ENCODE results near the gene CCL17. TPM values are rescaled to one million over a fixed set of nuclear protein-coding genes. Genes with fewer than 3 reads are reported as not detected.

Gene CCL17
- total RNA-seq, 1 experiment from 2014 or later = not detected

DNA sequence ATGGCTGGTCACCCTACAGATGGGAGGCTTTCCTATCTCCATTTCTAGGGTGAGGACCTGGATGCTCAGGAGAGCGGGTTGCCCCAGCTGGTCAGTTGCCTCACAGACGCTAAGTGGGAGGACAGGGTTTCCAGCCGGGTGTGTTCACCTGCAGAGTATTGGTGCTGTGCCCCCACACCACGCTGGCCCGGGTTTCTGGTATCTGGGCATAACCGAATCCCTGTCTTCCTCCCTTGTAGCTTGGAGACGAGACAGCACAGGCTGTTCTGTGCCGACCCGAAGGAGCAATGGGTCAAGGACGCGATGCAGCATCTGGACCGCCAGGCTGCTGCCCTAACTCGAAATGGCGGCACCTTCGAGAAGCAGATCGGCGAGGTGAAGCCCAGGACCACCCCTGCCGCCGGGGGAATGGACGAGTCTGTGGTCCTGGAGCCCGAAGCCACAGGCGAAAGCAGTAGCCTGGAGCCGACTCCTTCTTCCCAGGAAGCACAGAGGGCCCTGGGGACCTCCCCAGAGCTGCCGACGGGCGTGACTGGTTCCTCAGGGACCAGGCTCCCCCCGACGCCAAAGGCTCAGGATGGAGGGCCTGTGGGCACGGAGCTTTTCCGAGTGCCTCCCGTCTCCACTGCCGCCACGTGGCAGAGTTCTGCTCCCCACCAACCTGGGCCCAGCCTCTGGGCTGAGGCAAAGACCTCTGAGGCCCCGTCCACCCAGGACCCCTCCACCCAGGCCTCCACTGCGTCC lies 22.6 kb upstream of the CCL17 start:
- H3K27ac ChIP-seq (ENCODE audit: low read length) = no peak overlapping the region
- in situ Hi-C loops (cut with HindIII; ENCODE audit: low pct_unique_long_range_greater_than_20kb, low sequenced_read_pairs) (no loop called here), intact Hi-C loops (cut with micrococcal nuclease; ENCODE audit: unreplicated experiment) (no loop called here)
- POLR2A ChIA-PET = no interaction called here
- ATAC-seq = no peak
- no peaks in the 10 kb centered on the region for H3K27me3 ChIP-seq (ENCODE audit: control insufficient read depth, insufficient read depth, low read length)
- H3K4me3 ChIP-seq (ENCODE audit: low read depth in 2 of 2, low read length in 2 of 2) = no peak overlapping the region
- H3K9me3 ChIP-seq (ENCODE audit: control insufficient read depth, insufficient read depth, low read depth, low read length) = no peaks in the 10 kb centered on the region
- no peak for DNase-seq (ENCODE audit: low read depth, low spot score)
- BruUV-seq (replicated peaks) = no TSS peak
- H3K36me3 ChIP-seq (ENCODE audit: control insufficient read depth, insufficient read depth, low read length) = no peaks in the 10 kb centered on the region
- CTCF ChIA-PET = no interaction called here
- TF ChIP-seq SIN3A (IDR thresholded peaks at IDR 0.05; ENCODE audit: borderline replicate concordance, insufficient read depth, low read depth, low read length) (no peak), POLR2AphosphoS5 (IDR thresholded peaks at IDR 0.05; ENCODE audit: low read depth, low read length) (no peak), TCF7L2 (IDR thresholded peaks at IDR 0.05; ENCODE audit: low read depth, low read length) (no peak)
- TF ChIP-seq, protein P1, sequence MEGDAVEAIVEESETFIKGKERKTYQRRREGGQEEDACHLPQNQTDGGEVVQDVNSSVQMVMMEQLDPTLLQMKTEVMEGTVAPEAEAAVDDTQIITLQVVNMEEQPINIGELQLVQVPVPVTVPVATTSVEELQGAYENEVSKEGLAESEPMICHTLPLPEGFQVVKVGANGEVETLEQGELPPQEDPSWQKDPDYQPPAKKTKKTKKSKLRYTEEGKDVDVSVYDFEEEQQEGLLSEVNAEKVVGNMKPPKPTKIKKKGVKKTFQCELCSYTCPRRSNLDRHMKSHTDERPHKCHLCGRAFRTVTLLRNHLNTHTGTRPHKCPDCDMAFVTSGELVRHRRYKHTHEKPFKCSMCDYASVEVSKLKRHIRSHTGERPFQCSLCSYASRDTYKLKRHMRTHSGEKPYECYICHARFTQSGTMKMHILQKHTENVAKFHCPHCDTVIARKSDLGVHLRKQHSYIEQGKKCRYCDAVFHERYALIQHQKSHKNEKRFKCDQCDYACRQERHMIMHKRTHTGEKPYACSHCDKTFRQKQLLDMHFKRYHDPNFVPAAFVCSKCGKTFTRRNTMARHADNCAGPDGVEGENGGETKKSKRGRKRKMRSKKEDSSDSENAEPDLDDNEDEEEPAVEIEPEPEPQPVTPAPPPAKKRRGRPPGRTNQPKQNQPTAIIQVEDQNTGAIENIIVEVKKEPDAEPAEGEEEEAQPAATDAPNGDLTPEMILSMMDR (IDR thresholded peaks at IDR 0.05) = no peak
- TF ChIP-seq, protein P2, sequence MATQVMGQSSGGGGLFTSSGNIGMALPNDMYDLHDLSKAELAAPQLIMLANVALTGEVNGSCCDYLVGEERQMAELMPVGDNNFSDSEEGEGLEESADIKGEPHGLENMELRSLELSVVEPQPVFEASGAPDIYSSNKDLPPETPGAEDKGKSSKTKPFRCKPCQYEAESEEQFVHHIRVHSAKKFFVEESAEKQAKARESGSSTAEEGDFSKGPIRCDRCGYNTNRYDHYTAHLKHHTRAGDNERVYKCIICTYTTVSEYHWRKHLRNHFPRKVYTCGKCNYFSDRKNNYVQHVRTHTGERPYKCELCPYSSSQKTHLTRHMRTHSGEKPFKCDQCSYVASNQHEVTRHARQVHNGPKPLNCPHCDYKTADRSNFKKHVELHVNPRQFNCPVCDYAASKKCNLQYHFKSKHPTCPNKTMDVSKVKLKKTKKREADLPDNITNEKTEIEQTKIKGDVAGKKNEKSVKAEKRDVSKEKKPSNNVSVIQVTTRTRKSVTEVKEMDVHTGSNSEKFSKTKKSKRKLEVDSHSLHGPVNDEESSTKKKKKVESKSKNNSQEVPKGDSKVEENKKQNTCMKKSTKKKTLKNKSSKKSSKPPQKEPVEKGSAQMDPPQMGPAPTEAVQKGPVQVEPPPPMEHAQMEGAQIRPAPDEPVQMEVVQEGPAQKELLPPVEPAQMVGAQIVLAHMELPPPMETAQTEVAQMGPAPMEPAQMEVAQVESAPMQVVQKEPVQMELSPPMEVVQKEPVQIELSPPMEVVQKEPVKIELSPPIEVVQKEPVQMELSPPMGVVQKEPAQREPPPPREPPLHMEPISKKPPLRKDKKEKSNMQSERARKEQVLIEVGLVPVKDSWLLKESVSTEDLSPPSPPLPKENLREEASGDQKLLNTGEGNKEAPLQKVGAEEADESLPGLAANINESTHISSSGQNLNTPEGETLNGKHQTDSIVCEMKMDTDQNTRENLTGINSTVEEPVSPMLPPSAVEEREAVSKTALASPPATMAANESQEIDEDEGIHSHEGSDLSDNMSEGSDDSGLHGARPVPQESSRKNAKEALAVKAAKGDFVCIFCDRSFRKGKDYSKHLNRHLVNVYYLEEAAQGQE (IDR thresholded peaks at IDR 0.05; ENCODE audit: insufficient read depth in 1 of 2, low read depth in 2 of 2, low read length in 1 of 2) = no peak
- peaks cover 21% of the 10 kb centered on the region for H3K4me1 ChIP-seq (ENCODE audit: control insufficient read depth, insufficient read depth, low read length)

DNA sequence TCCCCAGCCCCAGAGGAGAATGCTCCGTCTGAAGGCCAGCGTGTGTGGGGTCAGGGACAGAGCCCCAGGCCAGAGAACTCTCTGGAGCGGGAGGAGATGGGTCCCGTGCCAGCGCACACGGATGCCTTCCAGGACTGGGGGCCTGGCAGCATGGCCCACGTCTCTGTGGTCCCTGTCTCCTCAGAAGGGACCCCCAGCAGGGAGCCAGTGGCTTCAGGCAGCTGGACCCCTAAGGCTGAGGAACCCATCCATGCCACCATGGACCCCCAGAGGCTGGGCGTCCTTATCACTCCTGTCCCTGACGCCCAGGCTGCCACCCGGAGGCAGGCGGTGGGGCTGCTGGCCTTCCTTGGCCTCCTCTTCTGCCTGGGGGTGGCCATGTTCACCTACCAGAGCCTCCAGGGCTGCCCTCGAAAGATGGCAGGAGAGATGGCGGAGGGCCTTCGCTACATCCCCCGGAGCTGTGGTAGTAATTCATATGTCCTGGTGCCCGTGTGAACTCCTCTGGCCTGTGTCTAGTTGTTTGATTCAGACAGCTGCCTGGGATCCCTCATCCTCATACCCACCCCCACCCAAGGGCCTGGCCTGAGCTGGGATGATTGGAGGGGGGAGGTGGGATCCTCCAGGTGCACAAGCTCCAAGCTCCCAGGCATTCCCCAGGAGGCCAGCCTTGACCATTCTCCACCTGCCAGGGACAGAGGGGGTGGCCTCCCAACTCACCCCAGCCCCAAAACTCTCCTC lies 21.9 kb upstream of the CCL17 start:
- intact Hi-C loops (cut with micrococcal nuclease; ENCODE audit: unreplicated experiment) = no loop called here
- no peak for DNase-seq (ENCODE audit: low read depth, low spot score)
- H3K4me3 ChIP-seq (ENCODE audit: low read depth in 2 of 2, low read length in 2 of 2) = no peak overlapping the region
- ChIA-PET POLR2A (no interaction called here), CTCF (no interaction called here)
- H3K27me3 ChIP-seq (ENCODE audit: control insufficient read depth, insufficient read depth, low read length) = no peaks in the 10 kb centered on the region
- H3K4me1 ChIP-seq (ENCODE audit: control insufficient read depth, insufficient read depth, low read length) = peaks cover 14% of the 10 kb centered on the region
- no peaks in the 10 kb centered on the region for H3K9me3 ChIP-seq (ENCODE audit: control insufficient read depth, insufficient read depth, low read depth, low read length)
- H3K36me3 ChIP-seq (ENCODE audit: control insufficient read depth, insufficient read depth, low read length) = no peaks in the 10 kb centered on the region
- no TSS peak for BruUV-seq (replicated peaks)
- TF ChIP-seq, protein P1 (IDR thresholded peaks at IDR 0.05) = peak; percentile 53; the same call in 1 of the 2 replicates
- TF ChIP-seq, protein P2 (IDR thresholded peaks at IDR 0.05; ENCODE audit: insufficient read depth in 1 of 2, low read depth in 2 of 2, low read length in 1 of 2) = no peak
- TF ChIP-seq SIN3A (IDR thresholded peaks at IDR 0.05; ENCODE audit: borderline replicate concordance, insufficient read depth, low read depth, low read length) (no peak), POLR2AphosphoS5 (IDR thresholded peaks at IDR 0.05; ENCODE audit: low read depth, low read length) (no peak), TCF7L2 (IDR thresholded peaks at IDR 0.05; ENCODE audit: low read depth, low read length) (no peak)
- no peak for ATAC-seq
- no peak overlapping the region for H3K27ac ChIP-seq (ENCODE audit: low read length)
- in situ Hi-C loops (cut with HindIII; ENCODE audit: low pct_unique_long_range_greater_than_20kb, low sequenced_read_pairs) = no loop called here

Measured in Panc1 (cell line).